ENCODE results near the gene SEPHS1. TPM values are rescaled to one million over a fixed set of nuclear protein-coding genes. Genes with fewer than 3 reads are reported as not detected.
A peak's percentile ranks its signal among the peaks of the same experiment; 100 is the strongest.

The SEPHS1 gene
- total and polyA plus RNA-seq, 2 donors (not counting 1 experiment from before 2014, with no cell fraction given), result 14.7 to 29.1 TPM

- peaks cover 0 to 3% (median 0%) of the 10 kb centered on the region in 3 donors for H3K9me3 ChIP-seq (ENCODE audit: control extremely low read depth in 1 of 3, control insufficient read depth in 2 of 3, insufficient read depth in 1 of 3, low read length in 2 of 3)
- H3K9ac ChIP-seq (ENCODE audit: low read length), result peak within 1 kb of the TSS; percentile 65
- Mint-ChIP-seq H3K27ac (peak within 1 kb of the TSS; percentile 83), H3K4me3 (peak within 1 kb of the TSS; percentile 88), H3K27me3 (no peaks in the 10 kb centered on the region), H3K9me3 (ENCODE audit: insufficient read depth) (no peaks in the 10 kb centered on the region), H3K4me1 (peaks cover 20% of the 10 kb centered on the region)
- H3K4me2 ChIP-seq (replicated peaks; ENCODE audit: low read depth, low read length, poor library complexity, severe bottlenecking), result peak within 1 kb of the TSS; percentile 79
- ATAC-seq (ENCODE audit: low read depth), result peak; percentile 71
- H4K20me1 ChIP-seq (ENCODE audit: control insufficient read depth, insufficient read depth, low read length, poor library complexity, severe bottlenecking), result no peaks in the 10 kb centered on the region
- H3K36me3 ChIP-seq (replicated peaks in 1 of 2; ENCODE audit: control extremely low read depth in 1 of 2, control insufficient read depth in 1 of 2, extremely low read depth in 1 of 2, insufficient read depth in 2 of 2, low read length in 1 of 2), result peaks cover 0 to 2% of the 10 kb centered on the region in 2 experiments
- intact Hi-C loops (cut with micrococcal nuclease), result loop anchor here (1.0 to 5.0 kb wide), 2 partner anchors 287 to 1232 kb away; partner anchors contain the start of genes DHTKD1 and PRPF18
- no peaks in the 10 kb centered on the region for H3K27me3 ChIP-seq (replicated peaks in 1 of 4; ENCODE audit: control extremely low read depth in 1 of 4, control insufficient read depth in 3 of 4, insufficient read depth in 4 of 4, low read length in 3 of 4)
- H3K4me3 ChIP-seq (ENCODE audit: control extremely low read depth in 1 of 5, extremely low read depth in 1 of 5, insufficient read depth in 1 of 5, low read depth in 2 of 5, low read length in 4 of 5), result peak within 1 kb of the TSS in 4 of 5 experiments; percentile 59 to 68 (median 66)
- CTCF ChIA-PET, result interaction anchor here (0.9 to 1.2 kb wide), 3 partner anchors 51 to 139 kb away, joined by 3 to 5 read pairs (median 4); partner anchors contain the start of gene MCM10
- peak; percentile 88 for DNase-seq
- peaks cover 9 to 25% of the 10 kb centered on the region in 2 donors for H3K4me1 ChIP-seq (ENCODE audit: control insufficient read depth in 2 of 2, insufficient read depth in 2 of 2, low read length in 2 of 2)
- no peaks in the 10 kb centered on the region for H3K79me2 ChIP-seq (ENCODE audit: control insufficient read depth, insufficient read depth, low read length)
- H2AFZ ChIP-seq (ENCODE audit: insufficient read depth, low read depth, low read length, poor library complexity, severe bottlenecking), result peak within 1 kb of the TSS; percentile 93
- POLR2A ChIA-PET, result interaction anchor here (0.5 to 1.2 kb wide), 3 partner anchors 51 to 1033 kb away, joined by 3 to 14 read pairs (median 3); no protein-coding TSS in a partner anchor
- TF ChIP-seq CTCF (IDR thresholded peaks at IDR 0.05) (no peak), EZH2 (IDR thresholded peaks at IDR 0.05; ENCODE audit: borderline replicate concordance, insufficient read depth, low read depth, low read length, poor library complexity, severe bottlenecking) (no peak)
- WGBS (ENCODE audit: insufficient coverage), result under 1% methylated on average over 87 of the region's 88 CpGs
- H3K27ac ChIP-seq (ENCODE audit: low read length in 2 of 2), result peak within 1 kb of the TSS; percentile 66 to 71
Measured at GRCh38 chr10:13299437-13300287, 48.4 kb downstream of the SEPHS1 start, which contains the start of gene PHYH. Gene PHYH, minus strand, starts transcription at chr10:13300064. Its CDS starts 22 bp downstream, at chr10:13300042.
